ENCODE measurements around the gene SP4. TPM values are rescaled to one million over a fixed set of nuclear protein-coding genes. Genes with fewer than 3 reads are reported as not detected.
A peak's percentile ranks its signal among the peaks of the same experiment; 100 is the strongest.

SP4 gene
- total and polyA plus RNA-seq, 2 of the 4 experiments (the other 2 are of a cell fraction), result 0.97 to 5.9 TPM

GRCh38 chr7:21429786-21430574 is 2.1 kb downstream of the SP4 start:
- no peak overlapping the region for H4K8ac ChIP-seq (ENCODE audit: low read depth in 2 of 2, low read length in 2 of 2)
- DNase-seq, result no peak
- no peaks in the 10 kb centered on the region for H3K9me3 ChIP-seq (ENCODE audit: control insufficient read depth, insufficient read depth, low read length)
- no peak overlapping the region for H2BK120ac ChIP-seq (ENCODE audit: low read depth, low read length)
- no peak overlapping the region for H2AK9ac ChIP-seq (replicated peaks; ENCODE audit: low read depth, low read length, poor library complexity)
- H3K56ac ChIP-seq (ENCODE audit: extremely low read depth, insufficient read depth, low read length), result no peak overlapping the region
- ChIA-PET POLR2A (ENCODE audit: unreplicated experiment) (no interaction called here), CTCF (no interaction called here)
- H3K23ac ChIP-seq (ENCODE audit: low read depth, low read length), result 0 out of 2 replicates have a peak overlapping the region, but pooled peaks have one; percentile 25
- no peaks in the 10 kb centered on the region for H3K36me3 ChIP-seq (ENCODE audit: control insufficient read depth, insufficient read depth, low read length)
- peaks cover 4% of the 10 kb centered on the region for H3K9me1 ChIP-seq (ENCODE audit: insufficient read depth, low read length)
- H4K5ac ChIP-seq (ENCODE audit: low read depth, low read length), result no peak overlapping the region
- H3K18ac ChIP-seq (ENCODE audit: low read depth, low read length), result no peak overlapping the region
- dilution Hi-C loops (cut with HindIII; ENCODE audit: low sequenced_read_pairs, unreplicated experiment), result no loop called here
- H3K27me3 ChIP-seq (ENCODE audit: control insufficient read depth, insufficient read depth, low read length), result no peaks in the 10 kb centered on the region
- H3K14ac ChIP-seq (replicated peaks; ENCODE audit: low read depth, low read length), result no peak overlapping the region
- H3K79me1 ChIP-seq (ENCODE audit: low read depth in 1 of 2, low read length in 2 of 2), result peaks cover 0 to 2% of the 10 kb centered on the region in 2 experiments; a peak in 2 of 4 replicates
- H3K27ac ChIP-seq (ENCODE audit: insufficient read depth, low read length), result no peak overlapping the region
- no peak overlapping the region for H3K4ac ChIP-seq (ENCODE audit: low read depth, low read length)
- no peaks in the 10 kb centered on the region for H4K20me1 ChIP-seq (ENCODE audit: insufficient read depth, low read length)
- ATAC-seq (ENCODE audit: low read depth), result no peak
- intact Hi-C loops (cut with micrococcal nuclease), result loop anchor here (2.0 to 5.0 kb wide), 3 partner anchors 77 to 643 kb away; partner anchors contain the start of gene SP8
- H2AFZ ChIP-seq (replicated peaks; ENCODE audit: low read length, poor library complexity), result peak overlapping the region; percentile 36
- H2BK5ac ChIP-seq (ENCODE audit: low read depth, low read length, poor library complexity, severe bottlenecking), result no peak overlapping the region
- H3K4me1 ChIP-seq (ENCODE audit: control insufficient read depth, insufficient read depth, low read length), result peaks cover 4% of the 10 kb centered on the region; the same call in 1 of the 2 replicates
- H2BK20ac ChIP-seq (ENCODE audit: low read depth, low read length), result no peak overlapping the region
- H3K4me2 ChIP-seq (ENCODE audit: low read depth, low read length), result no peak overlapping the region
- WGBS, 2 experiments (ENCODE audit: extremely low coverage in 2 of 2, insufficient read length in 1 of 2), result 82% methylated on average over 5 of the region's 8 CpGs; no CpG with 5 or more reads in 1 of the 2 experiments
- in situ Hi-C loops (cut with MboI; ENCODE audit: low sequenced_read_pairs), result no loop called here
- no peak overlapping the region for H3K9ac ChIP-seq (ENCODE audit: low read depth, low read length)
- H2AK5ac ChIP-seq (ENCODE audit: low read depth, low read length), result no peak overlapping the region
- no peak overlapping the region for H4K91ac ChIP-seq (ENCODE audit: insufficient read depth, low read depth, low read length)
- H3K4me3 ChIP-seq (ENCODE audit: insufficient read depth, low read depth, low read length), result no peak overlapping the region
- BruUV-seq (replicated peaks), result no TSS peak
- no peak overlapping the region for H2BK15ac ChIP-seq (ENCODE audit: low read depth, low read length)
- no peak for TF ChIP-seq CHD1 (IDR thresholded peaks at IDR 0.05; ENCODE audit: low read depth, low read length)
- no peak for TF ChIP-seq MAZ (IDR thresholded peaks at IDR 0.05; ENCODE audit: borderline replicate concordance, low read depth, low read length)
- TF ChIP-seq CEBPB (IDR thresholded peaks at IDR 0.05; ENCODE audit: low read depth, low read length), result no peak
- no peak for TF ChIP-seq CTCF (conservative IDR thresholded peaks at IDR 0.05; ENCODE audit: low read depth, low read length)
- no peak for TF ChIP-seq NFE2L2 (IDR thresholded peaks at IDR 0.05; ENCODE audit: low read depth, low read length)
- no peak for TF ChIP-seq FOS (IDR thresholded peaks at IDR 0.05; ENCODE audit: low read depth, low read length)
- TF ChIP-seq RCOR1 (IDR thresholded peaks at IDR 0.05; ENCODE audit: insufficient replicate concordance, low read length), result no peak
- no peak for TF ChIP-seq USF2 (IDR thresholded peaks at IDR 0.05; ENCODE audit: low read depth, low read length)
- no peak for TF ChIP-seq RFX5 (IDR thresholded peaks at IDR 0.05; ENCODE audit: low read depth, low read length)
- no peak for TF ChIP-seq MXI1 (IDR thresholded peaks at IDR 0.05; ENCODE audit: borderline replicate concordance, low read depth, low read length)
- TF ChIP-seq BHLHE40 (IDR thresholded peaks at IDR 0.05; ENCODE audit: low read depth, low read length), result no peak
- no peak for TF ChIP-seq POLR2A (IDR thresholded peaks at IDR 0.05; ENCODE audit: low read depth, low read length)
- no peak for TF ChIP-seq SMC3 (IDR thresholded peaks at IDR 0.05; ENCODE audit: low read depth, low read length)
- no peak for TF ChIP-seq ELK1 (IDR thresholded peaks at IDR 0.05; ENCODE audit: borderline replicate concordance, low read depth, low read length)
- no peak for TF ChIP-seq MAFK (IDR thresholded peaks at IDR 0.05; ENCODE audit: low read depth, low read length)
